Ovary (tissue), 9 donors: ENCODE results near the gene PCF11. TPM values are rescaled to one million over a fixed set of nuclear protein-coding genes. Genes with fewer than 3 reads are reported as not detected.

Source experiments
- DNase-seq, 5 donors: peaks; one replicate each; pipeline ENCODE4 v3.0.0-alpha.2; 2019 to 2020
- H3K27ac ChIP-seq, 2 donors: fragments of 200-600 bp; one replicate each; pipeline versions ENCODE4 v1.5.1 to v1.8.0; 2019 to 2022
- H3K27me3 ChIP-seq: fragments of 200-600 bp; one replicate; pipeline ENCODE4 v1.8.0; 2022
- H3K36me3 ChIP-seq: fragments of 200-600 bp; sonication (generic); one replicate; pipeline ENCODE4 v1.5.1; 2019
- H3K4me1 ChIP-seq: one replicate; pipeline ENCODE4 v1.8.1; 2013; ENCODE audit warnings: mild to moderate bottlenecking, moderate library complexity; ENCODE audit not compliant: insufficient read depth
- H3K4me3 ChIP-seq: fragments of 200-600 bp; sonication (generic); one replicate; pipeline ENCODE4 v1.5.1; 2017
- H3K9me3 ChIP-seq, 2 donors: fragments of 200-600 bp in 1 of 2; sonication (generic) in 1 of 2; one replicate each; pipeline versions ENCODE4 v1.5.1 to v1.8.1; 2013 to 2019; ENCODE audit warnings: mild to moderate bottlenecking in 1 of 2, moderate library complexity in 1 of 2
- EP300 ChIP-seq: sonication (generic); formaldehyde crosslinking; IDR thresholded peaks from one replicate; pipeline ENCODE4 v1.6.1; 2017; ENCODE audit warnings: antibody characterized with exemption
- POLR2A ChIP-seq: fragments of 450-650 bp; IDR thresholded peaks from one replicate; pipeline ENCODE4 v1.6.1; 2017; ENCODE audit warnings: antibody characterized with exemption, mild to moderate bottlenecking, moderate library complexity
- WGBS, 3 donors: extraction: QIAGEN DNeasy Blood & Tissue Kit in 1 of 3; methylation state at CpG; one replicate each; pipeline versions ENCODE4 v1.1.5 to v1.1.7; 2013 to 2017; 5-methylcytosine and 5-hydroxymethylcytosine counted together
- intact Hi-C, 4 donors: fragments of 100-400 bp; cut with DNase I; formaldehyde crosslinking; loops; one replicate each; pipeline versions ENCODE4 v1.11.0 to v1.15.1; 2022 to 2023
- polyA plus RNA-seq, 2 donors: library from polyadenylated mRNA; stranded (reverse); fragments of 200-250 nt in 1 of 2; fragments of 350-450 nt in 1 of 2; fragmentation: Illumina TruSeq in 1 of 2; extraction: RNeasy Lipid Tissue Mini Kit (QIAGEN cat#74804) in 1 of 2; gene quantifications; one replicate each; pipeline ENCODE4 v1.2.3, GENCODE V29; 2013 to 2014
- total RNA-seq, 7 donors: library from RNA; depleted of rRNA in 2 of 7; stranded (reverse); fragments of >200 nt in 2 of 7; fragmentation: NEBNext Ultra II Directional in 3 of 7; extraction: Animal tissue kit (Norgen Biotek cat#: 25700) in 3 of 7; gene quantifications; one replicate each; pipeline versions ENCODE4 v1.1.0 to v1.2.4, GENCODE V29; 2016 to 2023
- TF ChIP-seq, protein P1 (sequence below), 3 donors: fragments of 450-650 bp in 2 of 3; fragments of 200-600 bp in 1 of 3; IDR thresholded peaks; one replicate each; pipeline versions ENCODE4 v1.5.1 to v1.8.0; 2016 to 2022; ENCODE audit warnings: antibody characterized with exemption in 3 of 3, mild to moderate bottlenecking in 1 of 3
- donor health status: DM: no; HTN: no; CAD: no; lungs with moderate emphysema.
- donor health status: DM: no; HTN: no; CAD: no.
- donor health status: Bipolar disorder and iron deficiency.
- donor health status: DM: yes; HTN: yes; CAD: no.
- donor health status: DM: no; HTN: no; CAD: no.
- donor health status: DM: yes; HTN: yes; CAD: no.

Gene PCF11
- total and polyA plus RNA-seq, 9 donors = 38.0 to 107 (median 59.8) TPM

- H3K9me3 ChIP-seq = no peaks in the 10 kb centered on the region
- no peak overlapping the region for H3K4me3 ChIP-seq
- H3K36me3 ChIP-seq = no peaks in the 10 kb centered on the region
- TF ChIP-seq EP300 (no peak), POLR2A (no peak)
- TF ChIP-seq, protein P1, sequence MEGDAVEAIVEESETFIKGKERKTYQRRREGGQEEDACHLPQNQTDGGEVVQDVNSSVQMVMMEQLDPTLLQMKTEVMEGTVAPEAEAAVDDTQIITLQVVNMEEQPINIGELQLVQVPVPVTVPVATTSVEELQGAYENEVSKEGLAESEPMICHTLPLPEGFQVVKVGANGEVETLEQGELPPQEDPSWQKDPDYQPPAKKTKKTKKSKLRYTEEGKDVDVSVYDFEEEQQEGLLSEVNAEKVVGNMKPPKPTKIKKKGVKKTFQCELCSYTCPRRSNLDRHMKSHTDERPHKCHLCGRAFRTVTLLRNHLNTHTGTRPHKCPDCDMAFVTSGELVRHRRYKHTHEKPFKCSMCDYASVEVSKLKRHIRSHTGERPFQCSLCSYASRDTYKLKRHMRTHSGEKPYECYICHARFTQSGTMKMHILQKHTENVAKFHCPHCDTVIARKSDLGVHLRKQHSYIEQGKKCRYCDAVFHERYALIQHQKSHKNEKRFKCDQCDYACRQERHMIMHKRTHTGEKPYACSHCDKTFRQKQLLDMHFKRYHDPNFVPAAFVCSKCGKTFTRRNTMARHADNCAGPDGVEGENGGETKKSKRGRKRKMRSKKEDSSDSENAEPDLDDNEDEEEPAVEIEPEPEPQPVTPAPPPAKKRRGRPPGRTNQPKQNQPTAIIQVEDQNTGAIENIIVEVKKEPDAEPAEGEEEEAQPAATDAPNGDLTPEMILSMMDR (IDR thresholded peaks at IDR 0.05) = no peak
- no peaks in the 10 kb centered on the region for H3K4me1 ChIP-seq
- H3K27ac ChIP-seq = no peak overlapping the region
- intact Hi-C loops = no loop called here
- no peaks in the 10 kb centered on the region for H3K27me3 ChIP-seq
- no peak for DNase-seq
These were observed 34.9 kb upstream of the PCF11 start for GRCh38 chr11:83122050-83122449.

DNA sequence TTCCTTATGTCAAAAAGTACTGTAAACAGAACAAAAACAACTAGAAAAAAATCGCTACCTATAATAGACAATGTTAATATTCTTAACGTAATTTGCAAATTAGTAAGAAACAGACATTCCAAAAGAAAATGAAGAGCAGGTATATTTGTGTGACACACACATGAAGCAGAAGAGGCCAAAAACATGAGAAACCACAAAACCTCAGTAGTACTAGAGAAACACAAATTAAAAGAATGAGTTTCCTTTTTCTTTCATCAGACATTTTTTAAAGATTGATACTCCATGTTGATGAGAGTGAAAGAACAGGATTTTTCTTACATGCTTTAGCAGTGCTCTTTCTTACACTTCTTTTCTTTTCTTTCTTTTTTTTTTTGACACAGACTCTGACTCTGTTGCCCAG is 34.2 kb upstream of the PCF11 start:
- no peak for DNase-seq
- Histone ChIP-seq H3K4me3 (no peak overlapping the region), H3K27ac (no peak overlapping the region), H3K27me3 (no peaks in the 10 kb centered on the region), H3K36me3 (no peaks in the 10 kb centered on the region), H3K4me1 (no peaks in the 10 kb centered on the region), H3K9me3 (no peaks in the 10 kb centered on the region)
- TF ChIP-seq EP300 (no peak), POLR2A (no peak)
- TF ChIP-seq, protein P1 (IDR thresholded peaks at IDR 0.05) = no peak
- 91 to 93% (median 93%) methylated on average over 2 of the region's 2 CpGs for WGBS, 3 donors
- intact Hi-C loops = no loop called here

- H3K27me3 ChIP-seq = no peaks in the 10 kb centered on the region
- H3K4me1 ChIP-seq = no peaks in the 10 kb centered on the region
- no peak for DNase-seq
- TF ChIP-seq EP300 (no peak), POLR2A (no peak)
- WGBS, 3 donors = 63 to 74% (median 64%) methylated on average over 4 of the region's 4 CpGs
- H3K9me3 ChIP-seq = no peaks in the 10 kb centered on the region
- H3K27ac ChIP-seq = no peak overlapping the region
- H3K4me3 ChIP-seq = no peak overlapping the region
- intact Hi-C loops = no loop called here
- no peaks in the 10 kb centered on the region for H3K36me3 ChIP-seq
These were observed 32.1 kb upstream of the PCF11 start for GRCh38 chr11:83124636-83125424.

- no peaks in the 10 kb centered on the region for H3K27me3 ChIP-seq
- DNase-seq = no peak
- WGBS, 3 donors = 75 to 88% (median 78%) methylated on average over 5 of the region's 5 CpGs
These were observed 31.4 kb upstream of the PCF11 start for GRCh38 chr11:83125577-83125976.

GRCh38 chr11:83127310-83127637 is 29.7 kb upstream of the PCF11 start:
- H3K27me3 ChIP-seq = no peaks in the 10 kb centered on the region
- H3K9me3 ChIP-seq = no peaks in the 10 kb centered on the region
- H3K27ac ChIP-seq = no peak overlapping the region
- TF ChIP-seq, protein P1 (IDR thresholded peaks at IDR 0.05) = no peak
- TF ChIP-seq EP300 = no peak
- TF ChIP-seq POLR2A = no peak
- 92 to 93% (median 93%) methylated on average over 5 of the region's 5 CpGs for WGBS, 3 donors
- intact Hi-C loops = no loop called here
- DNase-seq = no peak
- no peaks in the 10 kb centered on the region for H3K36me3 ChIP-seq
- H3K4me1 ChIP-seq = no peaks in the 10 kb centered on the region
- H3K4me3 ChIP-seq = no peak overlapping the region

More at GRCh38 chr11:83125577-83125976, 31.4 kb upstream of the PCF11 start:
- Histone ChIP-seq H3K27ac (no peak overlapping the region), H3K9me3 (no peaks in the 10 kb centered on the region), H3K36me3 (no peaks in the 10 kb centered on the region), H3K4me3 (no peak overlapping the region), H3K4me1 (no peaks in the 10 kb centered on the region)
- TF ChIP-seq EP300 = no peak
- TF ChIP-seq, protein P1 (IDR thresholded peaks at IDR 0.05) = no peak
- TF ChIP-seq POLR2A = no peak
- intact Hi-C loops = no loop called here
